GM12891 (cell line): ENCODE measurements around the gene GZMA.

ENCODE experiments used
- PAX5 ChIP-seq: IDR thresholded peaks from 2 replicates; pipeline ENCODE4 v1.6.1; 2011; ENCODE audit warnings: low read length, moderate library complexity, mild to moderate bottlenecking; ENCODE audit not compliant: insufficient read depth, severe bottlenecking
- POLR2A ChIP-seq: IDR thresholded peaks from 2 replicates; pipeline ENCODE4 v1.6.1; 2011; ENCODE audit warnings: low read depth, low read length, control low read depth
- POLR2AphosphoS5 ChIP-seq: IDR thresholded peaks from 2 replicates; pipeline ENCODE4 v1.6.1; 2011; ENCODE audit warnings: low read depth, low read length, control low read depth
- POU2F2 ChIP-seq: IDR thresholded peaks from 2 replicates; pipeline ENCODE4 v1.6.1; 2011; ENCODE audit warnings: low read depth, mild to moderate bottlenecking, control low read depth, low read length, moderate library complexity
- SPI1 ChIP-seq: IDR thresholded peaks from 2 replicates; pipeline ENCODE4 v1.6.1; 2011; ENCODE audit warnings: low read depth, low read length, control low read depth
- TAF1 ChIP-seq: IDR thresholded peaks from 2 replicates; pipeline ENCODE4 v1.6.1; 2011; ENCODE audit warnings: low read depth, low read length, control low read depth

DNA sequence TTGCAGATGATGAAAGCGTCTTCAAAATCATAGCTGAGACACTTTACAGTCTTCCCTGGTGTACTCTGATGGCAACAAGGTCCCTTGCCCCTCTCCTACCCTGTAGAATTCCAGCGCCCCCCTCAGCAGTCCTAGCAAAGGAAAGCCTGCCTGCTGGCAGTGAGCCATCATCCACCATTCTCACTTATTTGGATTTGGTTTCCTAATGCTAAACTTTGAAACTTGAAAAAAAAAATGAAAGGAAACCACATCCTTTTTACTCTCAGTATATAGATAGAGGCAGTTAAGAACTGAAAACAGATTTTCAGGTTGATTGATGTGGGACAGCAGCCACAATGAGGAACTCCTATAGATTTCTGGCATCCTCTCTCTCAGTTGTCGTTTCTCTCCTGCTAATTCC, at the start of gene GZMA:
- TF ChIP-seq POLR2A, result no peak
- TF ChIP-seq TAF1, result no peak
- TF ChIP-seq POU2F2, result no peak
- TF ChIP-seq POLR2AphosphoS5, result no peak
- TF ChIP-seq PAX5, result no peak
- TF ChIP-seq SPI1, result 0 out of 2 replicates have a peak, but pooled peaks have one; percentile 24
